Loucy (cell line): ENCODE data around the gene HADHA.

Experiments used
- H2AFZ ChIP-seq: fragments of 200-600 bp; sonication (generic); 2 replicates; pipeline ENCODE4 v1.6.0; 2016; ENCODE audit warnings: antibody characterized with exemption, mild to moderate bottlenecking, low read length, moderate library complexity
- H3F3A ChIP-seq: fragments of 200-600 bp; 2 replicates; pipeline ENCODE4 v1.6.0; 2016; ENCODE audit warnings: antibody characterized with exemption, low read depth, mild to moderate bottlenecking
- H3K27me3 ChIP-seq: fragments of 200-600 bp; sonication (generic); 2 replicates; pipeline ENCODE4 v1.6.1; 2014; ENCODE audit warnings: low read length, mild to moderate bottlenecking; ENCODE audit not compliant: insufficient read depth, poor library complexity, severe bottlenecking
- H3K36me3 ChIP-seq: fragments of 200-600 bp; sonication (generic); 2 replicates; pipeline ENCODE4 v1.6.1; 2016; ENCODE audit warnings: low read length; ENCODE audit not compliant: insufficient read depth
- H3K4me1 ChIP-seq: fragments of 200-600 bp; sonication (generic); 2 replicates; pipeline ENCODE4 v1.5.1; 2014; ENCODE audit warnings: low read length, mild to moderate bottlenecking; ENCODE audit not compliant: insufficient read depth, poor library complexity, severe bottlenecking
- H3K4me2 ChIP-seq: fragments of 200-600 bp; sonication (generic); 2 replicates; pipeline ENCODE4 v1.6.0; 2014; ENCODE audit warnings: antibody characterized with exemption, low read length, low read depth, mild to moderate bottlenecking; ENCODE audit not compliant: poor library complexity, severe bottlenecking
- H3K4me3 ChIP-seq: fragments of 200-600 bp; sonication (generic); 2 replicates; pipeline ENCODE4 v1.5.1; 2014; ENCODE audit warnings: low read length, mild to moderate bottlenecking, mixed read lengths; ENCODE audit not compliant: poor library complexity, severe bottlenecking
- H3K79me2 ChIP-seq: fragments of 200-600 bp; sonication (generic); 2 replicates; pipeline ENCODE4 v1.6.1; 2014; ENCODE audit warnings: low read length; ENCODE audit not compliant: insufficient read depth
- H3K9ac ChIP-seq: fragments of 200-600 bp; sonication (generic); 2 replicates; pipeline ENCODE4 v1.6.0; 2014; ENCODE audit warnings: mild to moderate bottlenecking, low read depth, low read length, moderate library complexity; ENCODE audit not compliant: poor library complexity, severe bottlenecking
- H3K9me2 ChIP-seq: fragments of 200-600 bp; sonication (generic); replicated peaks from 2 replicates; pipeline ENCODE4 v1.6.1; 2016; ENCODE audit warnings: low read depth, low read length, mixed read lengths
- H3K9me3 ChIP-seq: fragments of 200-600 bp; sonication (generic); 2 replicates; pipeline ENCODE4 v1.6.1; 2014; ENCODE audit warnings: mild to moderate bottlenecking, antibody characterized with exemption, low read length, low read depth; ENCODE audit not compliant: insufficient read depth
- H4K20me1 ChIP-seq: fragments of 200-600 bp; sonication (generic); 2 replicates; pipeline ENCODE4 v1.6.0; 2014; ENCODE audit warnings: antibody characterized with exemption, low read length, mild to moderate bottlenecking; ENCODE audit not compliant: insufficient read depth, poor library complexity, severe bottlenecking
- EZH2phosphoT487 ChIP-seq: fragments of 200-600 bp; IDR thresholded peaks from 2 replicates; pipeline ENCODE4 v1.6.1; 2018; ENCODE audit warnings: antibody characterized with exemption, mild to moderate bottlenecking, moderate library complexity, borderline replicate concordance
- TF ChIP-seq, protein P1 (sequence below): fragments of 200-600 bp; sonication (generic); conservative IDR thresholded peaks from 2 replicates; pipeline ENCODE4 v1.5.1; 2014; ENCODE audit warnings: mild to moderate bottlenecking, antibody characterized with exemption, low read length

Gene HADHA

DNA sequence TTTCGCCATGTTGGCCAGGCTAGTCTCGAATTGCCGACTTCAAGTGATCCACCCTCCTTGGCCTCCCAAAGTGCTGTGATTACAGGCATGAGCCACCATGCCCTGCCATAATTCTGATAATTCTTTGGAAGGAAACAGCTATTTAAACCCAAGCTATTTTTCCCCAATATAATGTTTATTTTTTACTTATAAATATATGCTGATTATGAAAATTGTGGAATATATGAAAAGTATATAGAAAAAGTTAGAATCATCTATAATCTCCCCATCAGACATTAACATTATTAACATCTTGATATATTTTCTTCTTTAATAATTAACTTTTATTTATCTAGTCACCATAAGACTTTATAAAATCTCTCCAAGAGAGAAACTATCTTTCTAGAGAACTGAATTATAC lies 41.5 kb upstream of the HADHA start:
- H4K20me1 ChIP-seq, result no peaks in the 10 kb centered on the region
- no peak overlapping the region for H3K4me2 ChIP-seq
- H3K9ac ChIP-seq, result no peak overlapping the region
- no peak overlapping the region for H3K4me3 ChIP-seq
- H3K9me3 ChIP-seq, result no peaks in the 10 kb centered on the region
- H3K4me1 ChIP-seq, result no peaks in the 10 kb centered on the region
- TF ChIP-seq EZH2phosphoT487, result no peak
- TF ChIP-seq, protein P1, sequence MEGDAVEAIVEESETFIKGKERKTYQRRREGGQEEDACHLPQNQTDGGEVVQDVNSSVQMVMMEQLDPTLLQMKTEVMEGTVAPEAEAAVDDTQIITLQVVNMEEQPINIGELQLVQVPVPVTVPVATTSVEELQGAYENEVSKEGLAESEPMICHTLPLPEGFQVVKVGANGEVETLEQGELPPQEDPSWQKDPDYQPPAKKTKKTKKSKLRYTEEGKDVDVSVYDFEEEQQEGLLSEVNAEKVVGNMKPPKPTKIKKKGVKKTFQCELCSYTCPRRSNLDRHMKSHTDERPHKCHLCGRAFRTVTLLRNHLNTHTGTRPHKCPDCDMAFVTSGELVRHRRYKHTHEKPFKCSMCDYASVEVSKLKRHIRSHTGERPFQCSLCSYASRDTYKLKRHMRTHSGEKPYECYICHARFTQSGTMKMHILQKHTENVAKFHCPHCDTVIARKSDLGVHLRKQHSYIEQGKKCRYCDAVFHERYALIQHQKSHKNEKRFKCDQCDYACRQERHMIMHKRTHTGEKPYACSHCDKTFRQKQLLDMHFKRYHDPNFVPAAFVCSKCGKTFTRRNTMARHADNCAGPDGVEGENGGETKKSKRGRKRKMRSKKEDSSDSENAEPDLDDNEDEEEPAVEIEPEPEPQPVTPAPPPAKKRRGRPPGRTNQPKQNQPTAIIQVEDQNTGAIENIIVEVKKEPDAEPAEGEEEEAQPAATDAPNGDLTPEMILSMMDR, result no peak
- H2AFZ ChIP-seq, result no peak overlapping the region
- no peaks in the 10 kb centered on the region for H3F3A ChIP-seq
- peaks cover 59% of the 10 kb centered on the region for H3K36me3 ChIP-seq
- H3K27me3 ChIP-seq, result no peaks in the 10 kb centered on the region
- H3K79me2 ChIP-seq, result no peaks in the 10 kb centered on the region
- H3K9me2 ChIP-seq, result no peaks in the 10 kb centered on the region

- TF ChIP-seq EZH2phosphoT487, result no peak
- TF ChIP-seq, protein P1, result no peak
- Histone ChIP-seq H4K20me1 (no peaks in the 10 kb centered on the region), H3K4me3 (no peak overlapping the region), H3F3A (no peaks in the 10 kb centered on the region), H3K4me2 (no peak overlapping the region), H3K27me3 (no peaks in the 10 kb centered on the region), H3K4me1 (no peaks in the 10 kb centered on the region), H3K9ac (no peak overlapping the region), H3K9me2 (no peaks in the 10 kb centered on the region), H3K79me2 (no peaks in the 10 kb centered on the region), H3K9me3 (no peaks in the 10 kb centered on the region), H3K36me3 (peaks cover 70% of the 10 kb centered on the region), H2AFZ (no peak overlapping the region)
These were observed 39.7 kb upstream of the HADHA start for GRCh38 chr2:26284132-26284531.

- Histone ChIP-seq H3K9ac (no peak overlapping the region), H3K9me3 (no peaks in the 10 kb centered on the region), H3K79me2 (no peaks in the 10 kb centered on the region), H3K4me3 (no peak overlapping the region), H3F3A (no peaks in the 10 kb centered on the region), H3K4me2 (no peak overlapping the region), H3K36me3 (peaks cover 75% of the 10 kb centered on the region), H2AFZ (no peak overlapping the region), H3K9me2 (no peaks in the 10 kb centered on the region), H3K27me3 (no peaks in the 10 kb centered on the region), H3K4me1 (no peaks in the 10 kb centered on the region), H4K20me1 (no peaks in the 10 kb centered on the region)
- TF ChIP-seq, protein P1, result no peak
These were observed 39.2 kb upstream of the HADHA start for GRCh38 chr2:26283606-26284005.
